Renal cortical epithelial cell (primary cell): ENCODE measurements around the gene RESP18. TPM values are rescaled to one million over a fixed set of nuclear protein-coding genes. Genes with fewer than 3 reads are reported as not detected.

ENCODE experiments used
- DNase-seq: peaks from one replicate; pipeline ENCODE4 v3.0.0-alpha.2; 2011; ENCODE audit warnings: low read depth
- total RNA-seq: library from RNA; depleted of rRNA; stranded (reverse); fragments of >200 nt; gene quantifications from 2 replicates; pipeline ENCODE4 v1.2.3, GENCODE V29; 2014

The RESP18 gene
- not detected in 2 replicates for total RNA-seq

GRCh38 chr2:219332542-219332941 is at the start of gene RESP18:
RESP18 (minus strand) TSS chr2:219332744.
- DNase-seq = no peak

- DNase-seq = no peak
Measured at GRCh38 chr2:219381448-219381847, 48.9 kb upstream of the RESP18 start.

GRCh38 chr2:219380926-219381325 is 48.4 kb upstream of the RESP18 start:
- no peak for DNase-seq

- no peak for DNase-seq
Measured at GRCh38 chr2:219378163-219378851, 45.8 kb upstream of the RESP18 start.

GRCh38 chr2:219369447-219369861 is 36.9 kb upstream of the RESP18 start:
- peak; percentile 67 for DNase-seq

- DNase-seq = peak; percentile 78
Measured at GRCh38 chr2:219368690-219369191, 36.2 kb upstream of the RESP18 start.

- peak; percentile 56 for DNase-seq
Measured at GRCh38 chr2:219362524-219363164, 30.1 kb upstream of the RESP18 start.

GRCh38 chr2:219362072-219362471 is 29.5 kb upstream of the RESP18 start:
- no peak for DNase-seq

- no peak for DNase-seq
Measured at GRCh38 chr2:219358170-219359075, 25.9 kb upstream of the RESP18 start.

GRCh38 chr2:219356834-219357233 is 24.3 kb upstream of the RESP18 start:
- no peak for DNase-seq

GRCh38 chr2:219354582-219354981 is 22.0 kb upstream of the RESP18 start:
- DNase-seq = no peak

GRCh38 chr2:219353129-219353528 is 20.6 kb upstream of the RESP18 start:
- DNase-seq = no peak

GRCh38 chr2:219352448-219353023 is 20.0 kb upstream of the RESP18 start:
- peak; percentile 40 for DNase-seq

GRCh38 chr2:219350710-219351221 is 18.2 kb upstream of the RESP18 start:
- no peak for DNase-seq

GRCh38 chr2:219350215-219350614 is 17.7 kb upstream of the RESP18 start:
- DNase-seq = no peak

GRCh38 chr2:219344751-219345430 is 12.3 kb upstream of the RESP18 start:
- DNase-seq = peak; percentile 62

- DNase-seq = peak; percentile 17
Measured at GRCh38 chr2:219335373-219335786, 2.8 kb upstream of the RESP18 start.

- DNase-seq = no peak
Measured at GRCh38 chr2:219334076-219334475, 1.5 kb upstream of the RESP18 start.

- no peak for DNase-seq
Measured at GRCh38 chr2:219331560-219332213, 857 bp downstream of the RESP18 start.

- DNase-seq = no peak
Measured at GRCh38 chr2:219327719-219328118, 4.8 kb downstream of the RESP18 start.
